Keratinocyte (primary cell): ENCODE measurements around the gene CHD9. TPM values are rescaled to one million over a fixed set of nuclear protein-coding genes. Genes with fewer than 3 reads are reported as not detected.

Experiments
- DNase-seq: peaks from one replicate; pipeline ENCODE4 v3.0.0-alpha.2; 2011; ENCODE audit warnings: low read depth, missing footprints, low spot score
- FAIRE-seq: peaks from 2 replicates; lab custom pipeline; 2011; peaks lifted over from hg19 to GRCh38; lab: Jason Lieb, UNC
- H2AFZ ChIP-seq: 2 replicates; pipeline ENCODE4 v1.6.0; 2012; ENCODE audit warnings: low read length, control low read depth, inconsistent platforms; ENCODE audit not compliant: control insufficient read depth
- H3K27ac ChIP-seq: 2 replicates; pipeline ENCODE4 v1.5.1; 2011; ENCODE audit warnings: low read length; ENCODE audit not compliant: control insufficient read depth, insufficient read depth
- H3K27me3 ChIP-seq: 3 replicates; pipeline ENCODE4 v1.6.0; 2011; ENCODE audit warnings: low read length; ENCODE audit not compliant: control insufficient read depth, insufficient read depth; ENCODE audit errors: extremely low read depth
- H3K36me3 ChIP-seq, 2 experiments: 2 replicates in 1 of 2; 3 replicates in 1 of 2; pipeline ENCODE4 v1.5.1; 2011; ENCODE audit warnings: low read length in 2 of 2, mild to moderate bottlenecking in 1 of 2; ENCODE audit not compliant: control insufficient read depth in 2 of 2, insufficient read depth in 2 of 2; ENCODE audit errors: extremely low read depth in 1 of 2
- H3K4me1 ChIP-seq: 3 replicates; pipeline ENCODE4 v1.5.1; 2011; ENCODE audit warnings: low read length; ENCODE audit not compliant: control insufficient read depth, insufficient read depth; ENCODE audit errors: extremely low read depth
- H3K4me2 ChIP-seq: 3 replicates; pipeline ENCODE4 v1.6.0; 2011; ENCODE audit warnings: low read depth, low read length; ENCODE audit not compliant: control insufficient read depth, insufficient read depth; ENCODE audit errors: extremely low read depth
- H3K4me3 ChIP-seq, 3 experiments: fragments of 200-600 bp in 1 of 3; sonication (generic) in 1 of 3; 2 replicates in 2 of 3; 3 replicates in 1 of 3; pipeline ENCODE4 v1.5.1; 2011 to 2016; ENCODE audit warnings: low read length in 3 of 3, mild to moderate bottlenecking in 3 of 3, control low read depth in 2 of 3, inconsistent platforms in 1 of 3, low read depth in 1 of 3, mixed read lengths in 1 of 3, mixed run types in 1 of 3, moderate library complexity in 1 of 3; ENCODE audit not compliant: control insufficient read depth in 2 of 3, insufficient read depth in 2 of 3; ENCODE audit errors: extremely low read depth in 1 of 3
- H3K79me2 ChIP-seq: 2 replicates; pipeline ENCODE4 v1.6.0; 2012; ENCODE audit warnings: low read length; ENCODE audit not compliant: control insufficient read depth, insufficient read depth
- H3K9ac ChIP-seq: 3 replicates; pipeline ENCODE4 v1.6.0; 2011; ENCODE audit warnings: low read length; ENCODE audit not compliant: control insufficient read depth, insufficient read depth; ENCODE audit errors: extremely low read depth
- H3K9me1 ChIP-seq: 3 replicates; pipeline ENCODE4 v1.6.0; 2011; ENCODE audit warnings: low read length; ENCODE audit not compliant: control insufficient read depth, insufficient read depth; ENCODE audit errors: extremely low read depth
- H3K9me3 ChIP-seq: 2 replicates; pipeline ENCODE4 v1.5.1; 2012; ENCODE audit warnings: low read depth, low read length; ENCODE audit not compliant: control insufficient read depth
- H4K20me1 ChIP-seq: 3 replicates; pipeline ENCODE4 v1.6.0; 2011; ENCODE audit warnings: low read length; ENCODE audit not compliant: control insufficient read depth, insufficient read depth; ENCODE audit errors: extremely low read depth
- EZH2 ChIP-seq: IDR thresholded peaks from one replicate; pipeline ENCODE4 v1.6.1; 2012; ENCODE audit warnings: inconsistent platforms, mild to moderate bottlenecking, low read length, moderate library complexity
- dilution Hi-C: fragments of 300-500 bp; cut with MboI; formaldehyde crosslinking; loops from one replicate; pipeline ENCODE4 v1.7.0; 2020; ENCODE audit warnings: low sequenced_read_pairs; ENCODE audit not compliant: extremely low pct_ligation_motif_present
- polyA plus RNA-seq, 5 experiments: library from polyadenylated mRNA; depleted of rRNA in 3 of 5; stranded (reverse) in 3 of 5; stranded (forward) in 1 of 5; unstranded in 1 of 5; fragments of >200 nt; gene quantifications; 1 replicate in 1 of 5; 2 replicates in 3 of 5; 3 replicates in 1 of 5; pipeline versions ENCODE4 v1.2.1 to v1.2.3, GENCODE V29; 2011 to 2012; ENCODE audit warnings: missing spikeins in 2 of 5, low read depth in 1 of 5, low replicate concordance in 1 of 5
- TF ChIP-seq, protein P1 (sequence below), 3 experiments: IDR thresholded peaks in 1 of 3; conservative IDR thresholded peaks in 1 of 3; optimal IDR thresholded peaks in 1 of 3; 2 replicates in 2 of 3; 3 replicates in 1 of 3; pipeline versions ENCODE3 to v1.5.1; 2011; ENCODE audit warnings: low read length in 3 of 3, mild to moderate bottlenecking in 3 of 3, moderate library complexity in 2 of 3, control low read depth in 1 of 3, inconsistent platforms in 1 of 3; ENCODE audit not compliant: insufficient read depth in 2 of 3; ENCODE audit errors: extremely low read depth in 1 of 3

The CHD9 gene
- polyA plus RNA-seq, 1 donor (not counting 4 experiments of a cell fraction or from before 2014, with no cell fraction given): 32.8 TPM

DNA sequence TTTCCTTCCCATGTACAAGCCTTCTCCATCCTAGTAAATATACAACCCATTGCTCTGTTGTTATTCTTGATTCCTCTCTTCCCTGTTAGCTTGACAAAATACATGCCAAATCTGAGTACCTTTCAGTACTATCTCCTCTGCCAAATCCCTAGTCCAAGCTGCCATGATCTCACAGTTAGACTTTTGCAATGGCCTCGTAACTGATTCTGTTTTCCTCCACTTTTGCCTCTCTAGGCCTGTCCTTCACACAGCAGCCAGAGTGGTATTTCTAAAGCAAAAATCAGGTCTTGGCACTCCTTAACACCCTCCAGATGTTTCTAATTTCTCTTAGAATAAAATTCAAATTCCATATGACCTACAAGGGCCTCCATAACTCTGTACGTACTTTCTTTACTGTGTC is 226.5 kb downstream of the CHD9 start:
- FAIRE-seq: no peak
- dilution Hi-C loops: no loop called here
- TF ChIP-seq EZH2: no peak
- TF ChIP-seq, protein P1, sequence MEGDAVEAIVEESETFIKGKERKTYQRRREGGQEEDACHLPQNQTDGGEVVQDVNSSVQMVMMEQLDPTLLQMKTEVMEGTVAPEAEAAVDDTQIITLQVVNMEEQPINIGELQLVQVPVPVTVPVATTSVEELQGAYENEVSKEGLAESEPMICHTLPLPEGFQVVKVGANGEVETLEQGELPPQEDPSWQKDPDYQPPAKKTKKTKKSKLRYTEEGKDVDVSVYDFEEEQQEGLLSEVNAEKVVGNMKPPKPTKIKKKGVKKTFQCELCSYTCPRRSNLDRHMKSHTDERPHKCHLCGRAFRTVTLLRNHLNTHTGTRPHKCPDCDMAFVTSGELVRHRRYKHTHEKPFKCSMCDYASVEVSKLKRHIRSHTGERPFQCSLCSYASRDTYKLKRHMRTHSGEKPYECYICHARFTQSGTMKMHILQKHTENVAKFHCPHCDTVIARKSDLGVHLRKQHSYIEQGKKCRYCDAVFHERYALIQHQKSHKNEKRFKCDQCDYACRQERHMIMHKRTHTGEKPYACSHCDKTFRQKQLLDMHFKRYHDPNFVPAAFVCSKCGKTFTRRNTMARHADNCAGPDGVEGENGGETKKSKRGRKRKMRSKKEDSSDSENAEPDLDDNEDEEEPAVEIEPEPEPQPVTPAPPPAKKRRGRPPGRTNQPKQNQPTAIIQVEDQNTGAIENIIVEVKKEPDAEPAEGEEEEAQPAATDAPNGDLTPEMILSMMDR (optimal IDR thresholded peaks at IDR 0.05 in 1 of 3, IDR thresholded peaks at IDR 0.05 in 1 of 3, conservative IDR thresholded peaks at IDR 0.05 in 1 of 3; ENCODE audit: extremely low read depth in 1 of 3, insufficient read depth in 2 of 3, low read length in 3 of 3): no peak

DNA sequence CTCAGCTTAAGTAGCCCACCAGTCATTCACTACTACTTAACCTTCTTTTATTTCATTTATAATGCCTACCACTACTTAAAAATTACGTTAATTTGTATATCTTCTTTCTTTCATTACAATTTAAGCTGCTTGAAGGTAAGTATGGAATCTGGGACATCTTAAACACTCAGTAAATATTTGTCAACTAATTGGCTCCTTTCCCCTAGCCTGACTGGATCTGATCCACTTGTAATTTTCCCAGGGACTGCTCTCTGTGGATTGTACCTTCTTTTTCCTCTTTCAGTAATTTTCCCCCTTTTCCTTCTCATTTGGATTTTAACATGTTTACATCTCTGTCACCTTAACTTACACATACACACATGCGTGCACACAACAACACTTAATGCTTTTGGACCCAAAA is 227.1 kb downstream of the CHD9 start:
- Histone ChIP-seq H3K4me3 (no peak overlapping the region), H3K79me2 (no peaks in the 10 kb centered on the region), H3K36me3 (peaks cover 1 to 4% of the 10 kb centered on the region in 2 experiments), H3K4me1 (no peaks in the 10 kb centered on the region), H3K4me2 (no peak overlapping the region), H3K27ac (no peak overlapping the region), H3K27me3 (no peaks in the 10 kb centered on the region), H3K9me3 (no peaks in the 10 kb centered on the region), H3K9ac (no peak overlapping the region), H3K9me1 (no peaks in the 10 kb centered on the region), H4K20me1 (no peaks in the 10 kb centered on the region), H2AFZ (no peak overlapping the region)
- FAIRE-seq: no peak
- TF ChIP-seq, protein P1 (optimal IDR thresholded peaks at IDR 0.05 in 1 of 3, IDR thresholded peaks at IDR 0.05 in 1 of 3, conservative IDR thresholded peaks at IDR 0.05 in 1 of 3; ENCODE audit: extremely low read depth in 1 of 3, insufficient read depth in 2 of 3, low read length in 3 of 3): no peak
- no peak for TF ChIP-seq EZH2
- dilution Hi-C loops: no loop called here
- DNase-seq: no peak

More for the DNA sequence above, 226.5 kb downstream of the CHD9 start:
- no peak overlapping the region for H3K4me3 ChIP-seq
- DNase-seq: no peak
- H3K79me2 ChIP-seq: no peaks in the 10 kb centered on the region
- H3K9me1 ChIP-seq: no peaks in the 10 kb centered on the region
- H4K20me1 ChIP-seq: no peaks in the 10 kb centered on the region
- H3K9me3 ChIP-seq: no peaks in the 10 kb centered on the region
- H3K9ac ChIP-seq: no peak overlapping the region
- no peak overlapping the region for H3K4me2 ChIP-seq
- H3K36me3 ChIP-seq: peaks cover 0 to 3% of the 10 kb centered on the region in 2 experiments
- H3K27ac ChIP-seq: no peak overlapping the region
- no peaks in the 10 kb centered on the region for H3K4me1 ChIP-seq
- no peak overlapping the region for H2AFZ ChIP-seq
- no peaks in the 10 kb centered on the region for H3K27me3 ChIP-seq
